Breast epithelium (tissue), 3 donors: ENCODE results near the gene GLT6D1.

Source experiments
- POLR2A ChIP-seq: fragments of 450-650 bp; IDR thresholded peaks from one replicate; pipeline ENCODE4 v1.6.1; 2016; ENCODE audit warnings: antibody characterized with exemption, mild to moderate bottlenecking, moderate library complexity
- POLR2AphosphoS5 ChIP-seq, 3 donors: sonication (generic); formaldehyde crosslinking; IDR thresholded peaks; one replicate each; pipeline ENCODE4 v1.6.1; 2017; ENCODE audit warnings: antibody characterized with exemption in 3 of 3
- TF ChIP-seq, protein P1 (sequence below), 3 donors: fragments of 450-650 bp; IDR thresholded peaks; one replicate each; pipeline ENCODE4 v1.5.1; 2016 to 2017; ENCODE audit warnings: antibody characterized with exemption in 3 of 3, mild to moderate bottlenecking in 3 of 3, moderate library complexity in 3 of 3

DNA sequence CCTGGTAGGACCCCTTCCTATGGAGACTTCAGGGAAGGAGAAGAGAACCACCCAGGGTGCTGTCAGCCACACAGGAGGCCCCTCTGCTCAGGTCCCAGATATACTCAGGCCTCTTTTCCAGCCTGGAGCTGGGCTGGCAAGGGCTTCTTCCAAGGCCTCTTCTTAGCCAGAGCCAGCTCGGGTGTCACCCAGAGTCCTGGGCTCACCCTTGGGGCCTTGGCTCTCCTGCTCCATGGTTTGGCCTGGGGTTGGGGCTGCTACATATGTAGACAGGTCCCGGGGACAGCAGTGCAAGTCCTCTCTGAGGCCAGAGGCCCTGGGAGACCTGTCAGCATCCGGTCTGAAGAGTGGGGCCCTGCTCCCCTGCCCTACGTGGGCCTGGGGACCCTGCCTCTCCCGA, 55.0 kb downstream of the GLT6D1 start:
- TF ChIP-seq, protein P1, sequence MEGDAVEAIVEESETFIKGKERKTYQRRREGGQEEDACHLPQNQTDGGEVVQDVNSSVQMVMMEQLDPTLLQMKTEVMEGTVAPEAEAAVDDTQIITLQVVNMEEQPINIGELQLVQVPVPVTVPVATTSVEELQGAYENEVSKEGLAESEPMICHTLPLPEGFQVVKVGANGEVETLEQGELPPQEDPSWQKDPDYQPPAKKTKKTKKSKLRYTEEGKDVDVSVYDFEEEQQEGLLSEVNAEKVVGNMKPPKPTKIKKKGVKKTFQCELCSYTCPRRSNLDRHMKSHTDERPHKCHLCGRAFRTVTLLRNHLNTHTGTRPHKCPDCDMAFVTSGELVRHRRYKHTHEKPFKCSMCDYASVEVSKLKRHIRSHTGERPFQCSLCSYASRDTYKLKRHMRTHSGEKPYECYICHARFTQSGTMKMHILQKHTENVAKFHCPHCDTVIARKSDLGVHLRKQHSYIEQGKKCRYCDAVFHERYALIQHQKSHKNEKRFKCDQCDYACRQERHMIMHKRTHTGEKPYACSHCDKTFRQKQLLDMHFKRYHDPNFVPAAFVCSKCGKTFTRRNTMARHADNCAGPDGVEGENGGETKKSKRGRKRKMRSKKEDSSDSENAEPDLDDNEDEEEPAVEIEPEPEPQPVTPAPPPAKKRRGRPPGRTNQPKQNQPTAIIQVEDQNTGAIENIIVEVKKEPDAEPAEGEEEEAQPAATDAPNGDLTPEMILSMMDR (IDR thresholded peaks at IDR 0.05) = no peak
- TF ChIP-seq POLR2A (no peak), POLR2AphosphoS5 (IDR thresholded peaks at IDR 0.05) (no peak)
